HepG2 (cell line): ENCODE measurements around the gene RAC3. TPM values are rescaled to one million over a fixed set of nuclear protein-coding genes. Genes with fewer than 3 reads are reported as not detected.

Experiments
- AHR ChIP-seq: IDR thresholded peaks from 2 replicates; pipeline ENCODE4 v1.6.1; 2018; ENCODE audit warnings: missing genetic modification reagents, missing compliant biosample characterization
- DZIP1 ChIP-seq: sonication (generic); formaldehyde crosslinking; IDR thresholded peaks from 2 replicates; pipeline ENCODE4 v1.5.0; 2020; ENCODE audit warnings: mild to moderate bottlenecking, missing genetic modification reagents
- ELF3 ChIP-seq: IDR thresholded peaks from 2 replicates; pipeline ENCODE4 v1.6.1; 2016; ENCODE audit warnings: missing genetic modification reagents, missing compliant biosample characterization
- FOXA3 ChIP-seq: IDR thresholded peaks from 2 replicates; pipeline ENCODE4 v1.6.1; 2016; ENCODE audit warnings: missing genetic modification reagents, missing compliant biosample characterization
- GZF1 ChIP-seq: sonication (generic); formaldehyde crosslinking; IDR thresholded peaks from 2 replicates; pipeline ENCODE4 v1.5.1; 2020; ENCODE audit warnings: mild to moderate bottlenecking, missing genetic modification reagents
- HNF1A ChIP-seq, 2 experiments: sonication (generic) in 1 of 2; formaldehyde crosslinking in 1 of 2; IDR thresholded peaks; 2 replicates each; pipeline versions ENCODE4 v1.4.0 to v1.6.1; 2016 to 2020; ENCODE audit warnings: borderline replicate concordance in 1 of 2, low read depth in 1 of 2, mild to moderate bottlenecking in 1 of 2, missing genetic modification reagents in 1 of 2
- HOXA9 ChIP-seq: sonication (generic); formaldehyde crosslinking; IDR thresholded peaks from 2 replicates; pipeline ENCODE4 v1.8.1; 2022; ENCODE audit warnings: missing genetic modification reagents, mild to moderate bottlenecking, moderate library complexity, borderline replicate concordance
- KLF9 ChIP-seq: IDR thresholded peaks from 2 replicates; pipeline ENCODE4 v1.6.1; 2016; ENCODE audit warnings: low read depth
- KMT2A ChIP-seq: sonication (generic); formaldehyde crosslinking; IDR thresholded peaks from 2 replicates; pipeline ENCODE4 v1.4.0; 2020; ENCODE audit warnings: missing genetic modification reagents
- NFE2L1 ChIP-seq: sonication (generic); formaldehyde crosslinking; IDR thresholded peaks from 2 replicates; pipeline ENCODE4 v1.4.0; 2020; ENCODE audit warnings: missing genetic modification reagents, mild to moderate bottlenecking, borderline replicate concordance
- PHB2 ChIP-seq: fragments of 450-650 bp; IDR thresholded peaks from 2 replicates; pipeline ENCODE4 v1.6.1; 2018; ENCODE audit not compliant: partially characterized antibody
- RFX1 ChIP-seq: fragments of 450-650 bp; IDR thresholded peaks from 2 replicates; pipeline ENCODE4 v1.6.1; 2017
- SATB2 ChIP-seq: sonication (generic); formaldehyde crosslinking; IDR thresholded peaks from 2 replicates; pipeline ENCODE4 v1.5.0; 2020; ENCODE audit warnings: missing genetic modification reagents
- SRY ChIP-seq: sonication (generic); formaldehyde crosslinking; IDR thresholded peaks from 2 replicates; pipeline ENCODE4 v1.8.0; 2022; ENCODE audit warnings: mild to moderate bottlenecking, missing genetic modification reagents
- TBX3 ChIP-seq: fragments of 450-650 bp; IDR thresholded peaks from 2 replicates; pipeline ENCODE4 v1.6.1; 2017; ENCODE audit warnings: antibody characterized with exemption, mild to moderate bottlenecking, inconsistent platforms, borderline replicate concordance
- YEATS4 ChIP-seq: sonication (generic); formaldehyde crosslinking; IDR thresholded peaks from 2 replicates; pipeline ENCODE4 v1.4.0; 2020; ENCODE audit warnings: missing genetic modification reagents, borderline replicate concordance
- ZFYVE20 ChIP-seq: sonication (generic); formaldehyde crosslinking; IDR thresholded peaks from 2 replicates; pipeline ENCODE4 v1.8.0; 2023; ENCODE audit warnings: low read depth, mild to moderate bottlenecking, moderate library complexity, missing genetic modification reagents, borderline replicate concordance
- ZNF263 ChIP-seq: sonication (generic); formaldehyde crosslinking; IDR thresholded peaks from 2 replicates; pipeline ENCODE4 v1.4.0; 2020; ENCODE audit warnings: missing genetic modification reagents
- ZNF282 ChIP-seq: fragments of 450-650 bp; IDR thresholded peaks from 2 replicates; pipeline ENCODE4 v1.6.1; 2018; ENCODE audit not compliant: partially characterized antibody
- ZNF331 ChIP-seq: sonication (generic); formaldehyde crosslinking; IDR thresholded peaks from 2 replicates; pipeline ENCODE4 v1.4.0; 2020; ENCODE audit warnings: missing genetic modification reagents
- ZNF350 ChIP-seq: sonication (generic); formaldehyde crosslinking; IDR thresholded peaks from 2 replicates; pipeline ENCODE4 v1.4.0; 2020; ENCODE audit warnings: mild to moderate bottlenecking, low read depth, missing genetic modification reagents, borderline replicate concordance
- ZNF629 ChIP-seq: sonication (generic); formaldehyde crosslinking; conservative IDR thresholded peaks from 2 replicates; pipeline ENCODE4 v1.5.0; 2020; ENCODE audit warnings: missing genetic modification reagents
- ZNF850 ChIP-seq: sonication (generic); formaldehyde crosslinking; conservative IDR thresholded peaks from 2 replicates; pipeline ENCODE4 v1.9.0; 2021; ENCODE audit warnings: mild to moderate bottlenecking, missing genetic modification reagents
- ZZZ3 ChIP-seq: sonication (generic); formaldehyde crosslinking; IDR thresholded peaks from 2 replicates; pipeline ENCODE4 v1.4.0; 2020; ENCODE audit warnings: missing genetic modification reagents, mild to moderate bottlenecking, borderline replicate concordance
- polyA plus RNA-seq, 8 experiments: library from polyadenylated mRNA; depleted of rRNA in 3 of 8; stranded (reverse) in 7 of 8; unstranded in 1 of 8; fragments of >200 nt; fragmentation: Illumina TruSeq in 4 of 8; extraction: Trizol in 4 of 8; gene quantifications; 2 replicates each; pipeline versions ENCODE4 v1.2.1 to v1.2.3, GENCODE V29; 2011 to 2016; ENCODE audit warnings: low read depth in 4 of 8, missing spikeins in 1 of 8, mixed read lengths in 1 of 8; ENCODE audit not compliant: insufficient read depth in 1 of 8
- total RNA-seq, 5 experiments: library from RNA; depleted of rRNA; stranded (reverse); fragments of >200 nt; fragmentation: Illumina TruSeq; extraction: Trizol; gene quantifications; 2 replicates each; pipeline ENCODE4 v1.2.3, GENCODE V29; 2016; ENCODE audit warnings: low read depth in 1 of 5

The RAC3 gene
- total and polyA plus RNA-seq, 2 of the 13 experiments (the other 11 are each of a cell fraction or from before 2014, with no cell fraction given), result 10.5 to 21.3 TPM

GRCh38 chr17:81995463-81996231, 35.8 kb upstream of the RAC3 start (continued):
- no peak for TF ChIP-seq DZIP1
- TF ChIP-seq ZNF263 (CRISPR knock-in tag), result peak; percentile 69
- no peak for TF ChIP-seq ZNF629 (CRISPR knock-in tag)
- TF ChIP-seq HOXA9 (CRISPR knock-in tag), result peak; percentile 55
- no peak; the same call in none of the 2 replicates for TF ChIP-seq ZNF350 (CRISPR knock-in tag)
- TF ChIP-seq YEATS4 (CRISPR knock-in tag), result no peak; the same call in 1 of the 2 replicates
- TF ChIP-seq KMT2A (CRISPR knock-in tag), result peak; percentile 36
- TF ChIP-seq SATB2 (CRISPR knock-in tag), result no peak
- no peak for TF ChIP-seq RFX1
- TF ChIP-seq HNF1A (IDR thresholded peaks at IDR 0.05; ENCODE audit: low read depth), result no peak
- no peak for TF ChIP-seq HNF1A (CRISPR knock-in tag; IDR thresholded peaks at IDR 0.05; ENCODE audit: borderline replicate concordance)
- no peak for TF ChIP-seq TBX3
- peak; percentile 68 for TF ChIP-seq NFE2L1 (CRISPR knock-in tag)
- TF ChIP-seq ZZZ3 (CRISPR knock-in tag), result no peak
- TF ChIP-seq SRY (CRISPR knock-in tag), result no peak
- peak; percentile 43 for TF ChIP-seq ZNF331
- no peak; the same call in 1 of the 2 replicates for TF ChIP-seq ELF3 (CRISPR knock-in tag)
- no peak; the same call in 1 of the 2 replicates for TF ChIP-seq GZF1 (CRISPR knock-in tag)
- no peak for TF ChIP-seq ZNF282
- TF ChIP-seq KLF9 (CRISPR knock-in tag), result no peak; the same call in 1 of the 2 replicates
- peak; percentile 52; the same call in 1 of the 2 replicates for TF ChIP-seq AHR (CRISPR knock-in tag)
- TF ChIP-seq ZNF850, result no peak
- no peak for TF ChIP-seq PHB2
- TF ChIP-seq ZFYVE20 (CRISPR knock-in tag), result peak; percentile 46; the same call in 1 of the 2 replicates
- TF ChIP-seq FOXA3, result peak; percentile 52
